OCI-LY1 (cell line): ENCODE measurements around the gene ARF1.

Experiments
- H2AFZ ChIP-seq: fragments of 200-600 bp; sonication (generic), shearing (Covaris generic); 2 replicates; pipeline ENCODE4 v1.6.0; 2014; ENCODE audit warnings: antibody characterized with exemption, mild to moderate bottlenecking, low read length
- H3F3A ChIP-seq: fragments of 200-600 bp; sonication (generic), shearing (Covaris generic); 2 replicates; pipeline ENCODE4 v1.6.0; 2014; ENCODE audit warnings: mild to moderate bottlenecking, antibody characterized with exemption, low read length, moderate library complexity; ENCODE audit not compliant: insufficient read depth
- H3K27ac ChIP-seq: fragments of 200-600 bp; sonication (generic); 2 replicates; pipeline ENCODE4 v1.5.1; 2014; ENCODE audit warnings: low read length, mixed run types, mild to moderate bottlenecking, low read depth; ENCODE audit not compliant: poor library complexity, severe bottlenecking
- H3K27me3 ChIP-seq: fragments of 200-600 bp; sonication (generic); 2 replicates; pipeline ENCODE4 v1.6.0; 2014; ENCODE audit warnings: antibody characterized with exemption, mild to moderate bottlenecking, low read length, moderate library complexity; ENCODE audit not compliant: insufficient read depth
- H3K36me3 ChIP-seq: fragments of 200-600 bp; sonication (generic); 2 replicates; pipeline ENCODE4 v1.6.1; 2014; ENCODE audit warnings: mild to moderate bottlenecking, antibody characterized with exemption, low read length, moderate library complexity, mixed read lengths; ENCODE audit not compliant: insufficient read depth
- H3K4me1 ChIP-seq: fragments of 200-600 bp; sonication (generic); 2 replicates; pipeline ENCODE4 v1.5.1; 2014; ENCODE audit warnings: mild to moderate bottlenecking, low read length, moderate library complexity; ENCODE audit not compliant: insufficient read depth, severe bottlenecking
- H3K4me2 ChIP-seq: fragments of 200-600 bp; sonication (generic), shearing (Covaris generic); 2 replicates; pipeline ENCODE4 v1.6.1; 2014; ENCODE audit warnings: low read length
- H3K4me3 ChIP-seq: fragments of 200-600 bp; sonication (generic); 2 replicates; pipeline ENCODE4 v1.5.1; 2014; ENCODE audit warnings: low read length, low read depth, mild to moderate bottlenecking, mixed read lengths; ENCODE audit not compliant: poor library complexity, severe bottlenecking
- H3K79me2 ChIP-seq: fragments of 200-600 bp; shearing (Covaris generic); 2 replicates; pipeline ENCODE4 v1.6.1; 2016; ENCODE audit warnings: mixed run types, low read length, mixed read lengths; ENCODE audit not compliant: insufficient read depth
- H3K9ac ChIP-seq: fragments of 200-600 bp; sonication (generic), shearing (Covaris generic); 2 replicates; pipeline ENCODE4 v1.6.1; 2014; ENCODE audit warnings: mild to moderate bottlenecking, low read length, mixed read lengths
- H3K9me2 ChIP-seq: fragments of 200-600 bp; sonication (generic), shearing (Covaris generic); 2 replicates; pipeline ENCODE4 v1.6.1; 2014; ENCODE audit warnings: low read depth, mild to moderate bottlenecking, low read length, mixed read lengths
- H3K9me3 ChIP-seq: fragments of 200-600 bp; shearing (Covaris generic); 2 replicates; pipeline ENCODE4 v1.6.1; 2014; ENCODE audit warnings: low read length, mixed read lengths
- H4K20me1 ChIP-seq: fragments of 200-600 bp; sonication (generic), shearing (Covaris generic); 2 replicates; pipeline ENCODE4 v1.6.0; 2016; ENCODE audit warnings: mild to moderate bottlenecking, low read length; ENCODE audit not compliant: insufficient read depth
- CTCF ChIP-seq: fragments of 200-600 bp; sonication (generic), shearing (Covaris generic); IDR thresholded peaks from 2 replicates; pipeline ENCODE4 v1.5.1; 2017; ENCODE audit warnings: mild to moderate bottlenecking, antibody characterized with exemption, low read length, moderate library complexity, mixed read lengths
- EZH2 ChIP-seq: fragments of 200-600 bp; sonication (generic), shearing (Covaris generic); IDR thresholded peaks from 2 replicates; pipeline ENCODE4 v1.8.0; 2017; ENCODE audit warnings: borderline replicate concordance, mixed run types, mild to moderate bottlenecking, antibody characterized with exemption, low read length, moderate library complexity, mixed read lengths

The ARF1 gene

GRCh38 chr1:228041316-228041715, 41.2 kb upstream of the ARF1 start:
- no peak for TF ChIP-seq EZH2
- no peak for TF ChIP-seq CTCF

GRCh38 chr1:228042508-228042907, 40.0 kb upstream of the ARF1 start:
- Histone ChIP-seq H4K20me1 (no peaks in the 10 kb centered on the region), H3K4me3 (no peak overlapping the region), H3K27me3 (peaks cover 6% of the 10 kb centered on the region; the same call in 1 of the 2 replicates), H2AFZ (no peak overlapping the region), H3K9ac (no peak overlapping the region), H3K9me2 (no peaks in the 10 kb centered on the region), H3K36me3 (no peaks in the 10 kb centered on the region), H3F3A (no peaks in the 10 kb centered on the region), H3K9me3 (no peaks in the 10 kb centered on the region), H3K4me2 (no peak overlapping the region), H3K27ac (no peak overlapping the region), H3K79me2 (no peaks in the 10 kb centered on the region), H3K4me1 (no peaks in the 10 kb centered on the region)
- TF ChIP-seq EZH2, result no peak
- no peak for TF ChIP-seq CTCF

More at GRCh38 chr1:228041316-228041715, 41.2 kb upstream of the ARF1 start:
- H3K9ac ChIP-seq, result no peak overlapping the region
- no peaks in the 10 kb centered on the region for H3K36me3 ChIP-seq
- H3K9me2 ChIP-seq, result no peaks in the 10 kb centered on the region
- H3K4me1 ChIP-seq, result no peaks in the 10 kb centered on the region
- H3F3A ChIP-seq, result no peaks in the 10 kb centered on the region
- H3K79me2 ChIP-seq, result no peaks in the 10 kb centered on the region
- peaks cover 6% of the 10 kb centered on the region; the same call in 1 of the 2 replicates for H3K27me3 ChIP-seq
- no peak overlapping the region for H3K4me3 ChIP-seq
- no peak overlapping the region for H2AFZ ChIP-seq
- H3K9me3 ChIP-seq, result no peaks in the 10 kb centered on the region
- H4K20me1 ChIP-seq, result no peaks in the 10 kb centered on the region
- H3K4me2 ChIP-seq, result no peak overlapping the region
- H3K27ac ChIP-seq, result no peak overlapping the region

GRCh38 chr1:228043281-228043848, 39.1 kb upstream of the ARF1 start:
- Histone ChIP-seq H3K4me1 (no peaks in the 10 kb centered on the region), H3K79me2 (no peaks in the 10 kb centered on the region), H3K9ac (no peak overlapping the region), H3K4me3 (no peak overlapping the region), H3K36me3 (no peaks in the 10 kb centered on the region), H3F3A (no peaks in the 10 kb centered on the region), H4K20me1 (no peaks in the 10 kb centered on the region), H2AFZ (no peak overlapping the region), H3K4me2 (no peak overlapping the region), H3K27me3 (peaks cover 6% of the 10 kb centered on the region; the same call in 1 of the 2 replicates), H3K9me2 (no peaks in the 10 kb centered on the region), H3K9me3 (no peaks in the 10 kb centered on the region), H3K27ac (no peak overlapping the region)
- no peak for TF ChIP-seq EZH2
- TF ChIP-seq CTCF, result no peak
